GM12892 (cell line): ENCODE measurements around the gene HSD17B8.

ENCODE experiments used
- POLR2A ChIP-seq: IDR thresholded peaks from 2 replicates; pipeline ENCODE4 v1.6.1; 2011; ENCODE audit warnings: low read depth, low read length, control low read depth
- POLR2AphosphoS5 ChIP-seq: IDR thresholded peaks from 2 replicates; pipeline ENCODE4 v1.6.1; 2011; ENCODE audit warnings: low read depth, low read length, control low read depth
- TAF1 ChIP-seq: IDR thresholded peaks from 2 replicates; pipeline ENCODE4 v1.6.1; 2011; ENCODE audit warnings: low read depth, mild to moderate bottlenecking, control low read depth, low read length, borderline replicate concordance

GRCh38 chr6:33247977-33248642 is 43.7 kb downstream of the HSD17B8 start:
- TF ChIP-seq POLR2A (no peak), TAF1 (no peak), POLR2AphosphoS5 (no peak)
